A549 (cell line): Measurements from ENCODE around the gene FSTL3.

Experiments used
- EP300 ChIP-seq, 2 experiments: fragments of >200 bp; sonication (Bioruptor Twin); formaldehyde crosslinking; IDR thresholded peaks; 2 replicates in 1 of 2; 3 replicates in 1 of 2; pipeline ENCODE4 v1.6.1; 2016 to 2017
- JUN ChIP-seq, 2 experiments: fragments of >200 bp; sonication (Bioruptor Twin); formaldehyde crosslinking; IDR thresholded peaks; 2 replicates in 1 of 2; 3 replicates in 1 of 2; pipeline ENCODE4 v1.6.1; 2016 to 2017
- KDM1A ChIP-seq: fragments of 200-600 bp; sonication (generic); IDR thresholded peaks from 2 replicates; pipeline ENCODE4 v1.6.1; 2016; ENCODE audit warnings: low read depth, mild to moderate bottlenecking
- MYC ChIP-seq: IDR thresholded peaks from 2 replicates; pipeline ENCODE4 v1.6.1; 2012; ENCODE audit warnings: mild to moderate bottlenecking, inconsistent platforms, low read length, improper control_type of control experiment, borderline replicate concordance
- POLR2AphosphoS2 ChIP-seq: conservative IDR thresholded peaks from 2 replicates; pipeline ENCODE4 v1.6.1; 2012; ENCODE audit warnings: low read length, improper control_type of control experiment, inconsistent platforms
- RARB ChIP-seq: fragments of 250-450 bp; sonication (Bioruptor Pico); IDR thresholded peaks from 2 replicates; pipeline ENCODE4 v1.8.0; 2021; ENCODE audit warnings: mild to moderate bottlenecking, moderate library complexity
- RCOR1 ChIP-seq: fragments of 150-350 bp; IDR thresholded peaks from 2 replicates; pipeline ENCODE4 v1.6.1; 2014; ENCODE audit warnings: antibody characterized with exemption, low read length, low read depth
- TF ChIP-seq, protein P1 (sequence below): fragments of >200 bp; sonication (Bioruptor Twin); formaldehyde crosslinking; IDR thresholded peaks from 3 replicates; pipeline ENCODE4 v1.5.1; 2016

DNA sequence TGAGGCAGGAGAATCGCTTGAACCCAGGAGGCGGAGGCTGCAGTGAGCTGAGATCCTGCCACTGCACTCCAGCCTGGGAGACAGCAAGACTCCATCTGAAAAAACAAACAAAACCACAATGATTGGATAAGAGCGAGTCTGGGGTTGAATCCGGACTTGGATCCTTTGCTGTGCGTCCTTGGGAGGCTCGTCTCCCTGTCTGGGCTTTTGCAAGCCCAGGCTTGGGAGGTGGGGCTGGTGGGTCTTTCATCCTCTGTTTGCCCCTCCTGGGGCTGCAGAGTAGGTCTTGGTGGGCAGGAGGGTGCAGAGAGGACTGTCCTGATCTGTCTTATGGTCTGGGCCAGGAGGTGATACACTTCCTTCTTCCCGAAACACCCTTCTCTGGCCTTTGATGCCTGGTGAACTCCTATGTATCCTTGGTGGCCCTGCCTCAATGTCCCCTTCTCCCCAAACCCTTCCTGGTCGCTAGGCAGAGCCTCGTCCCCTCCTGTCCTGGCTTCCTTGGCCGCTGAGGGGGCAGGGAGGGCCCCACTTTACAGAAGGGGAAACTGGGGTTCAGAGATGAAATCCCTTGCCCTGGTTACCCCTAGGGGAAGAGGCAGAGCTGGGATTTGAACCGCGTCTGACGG lies 49.4 kb downstream of the FSTL3 start:
- no peak for TF ChIP-seq POLR2AphosphoS2
- TF ChIP-seq EP300 (IDR thresholded peaks at IDR 0.05), result no peak
- TF ChIP-seq, protein P1, sequence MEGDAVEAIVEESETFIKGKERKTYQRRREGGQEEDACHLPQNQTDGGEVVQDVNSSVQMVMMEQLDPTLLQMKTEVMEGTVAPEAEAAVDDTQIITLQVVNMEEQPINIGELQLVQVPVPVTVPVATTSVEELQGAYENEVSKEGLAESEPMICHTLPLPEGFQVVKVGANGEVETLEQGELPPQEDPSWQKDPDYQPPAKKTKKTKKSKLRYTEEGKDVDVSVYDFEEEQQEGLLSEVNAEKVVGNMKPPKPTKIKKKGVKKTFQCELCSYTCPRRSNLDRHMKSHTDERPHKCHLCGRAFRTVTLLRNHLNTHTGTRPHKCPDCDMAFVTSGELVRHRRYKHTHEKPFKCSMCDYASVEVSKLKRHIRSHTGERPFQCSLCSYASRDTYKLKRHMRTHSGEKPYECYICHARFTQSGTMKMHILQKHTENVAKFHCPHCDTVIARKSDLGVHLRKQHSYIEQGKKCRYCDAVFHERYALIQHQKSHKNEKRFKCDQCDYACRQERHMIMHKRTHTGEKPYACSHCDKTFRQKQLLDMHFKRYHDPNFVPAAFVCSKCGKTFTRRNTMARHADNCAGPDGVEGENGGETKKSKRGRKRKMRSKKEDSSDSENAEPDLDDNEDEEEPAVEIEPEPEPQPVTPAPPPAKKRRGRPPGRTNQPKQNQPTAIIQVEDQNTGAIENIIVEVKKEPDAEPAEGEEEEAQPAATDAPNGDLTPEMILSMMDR, result no peak
- no peak for TF ChIP-seq MYC
- TF ChIP-seq RARB (CRISPR knock-in tag), result no peak
- no peak for TF ChIP-seq KDM1A
- no peak for TF ChIP-seq JUN (IDR thresholded peaks at IDR 0.05)
- no peak for TF ChIP-seq RCOR1
